Astrocyte (in vitro differentiated cells and primary cell): ENCODE data around the gene MAPK10. TPM values are rescaled to one million over a fixed set of nuclear protein-coding genes. Genes with fewer than 3 reads are reported as not detected.

Experiments used
- DNase-seq: peaks from one replicate; pipeline ENCODE4 v3.0.0-alpha.2; 2010; ENCODE audit warnings: low read depth
- FAIRE-seq: peaks from 2 replicates; lab custom pipeline; 2011; peaks lifted over from hg19 to GRCh38; lab: Jason Lieb, UNC
- H2AFZ ChIP-seq: 2 replicates; pipeline ENCODE4 v1.6.0; 2012; ENCODE audit warnings: low read depth, low read length, inconsistent platforms
- H3K27ac ChIP-seq: 2 replicates; pipeline ENCODE4 v1.5.1; 2011; ENCODE audit warnings: low read depth, low read length, inconsistent platforms
- H3K27me3 ChIP-seq: 2 replicates; pipeline ENCODE4 v1.6.0; 2011; ENCODE audit warnings: low read length, inconsistent platforms; ENCODE audit not compliant: insufficient read depth
- H3K36me3 ChIP-seq: 2 replicates; pipeline ENCODE4 v1.5.1; 2011; ENCODE audit warnings: low read length, inconsistent platforms; ENCODE audit not compliant: insufficient read depth
- H3K4me1 ChIP-seq: 2 replicates; pipeline ENCODE4 v1.5.1; 2011; ENCODE audit warnings: low read length, inconsistent platforms; ENCODE audit not compliant: insufficient read depth
- H3K4me2 ChIP-seq: 2 replicates; pipeline ENCODE4 v1.6.0; 2012; ENCODE audit warnings: low read length, inconsistent platforms
- H3K4me3 ChIP-seq: 2 replicates; pipeline ENCODE4 v1.5.1; 2011; ENCODE audit warnings: low read depth, mild to moderate bottlenecking, low read length, inconsistent platforms; ENCODE audit not compliant: insufficient read depth
- H3K79me2 ChIP-seq: 2 replicates; pipeline ENCODE4 v1.6.0; 2012; ENCODE audit warnings: mild to moderate bottlenecking, low read length, inconsistent platforms; ENCODE audit not compliant: insufficient read depth
- H3K9ac ChIP-seq: 2 replicates; pipeline ENCODE4 v1.6.0; 2012; ENCODE audit warnings: mild to moderate bottlenecking, low read length, inconsistent platforms
- H3K9me3 ChIP-seq: 2 replicates; pipeline ENCODE4 v1.5.1; 2012; ENCODE audit warnings: low read depth, mild to moderate bottlenecking, low read length, inconsistent platforms; ENCODE audit not compliant: insufficient read depth
- H4K20me1 ChIP-seq: 2 replicates; pipeline ENCODE4 v1.6.0; 2012; ENCODE audit warnings: low read length, inconsistent platforms; ENCODE audit not compliant: insufficient read depth
- H3K27ac Mint-ChIP-seq: one replicate; pipeline ENCODE4 v1.8.0; 2021; ENCODE audit warnings: mild to moderate bottlenecking, mixed read lengths; ENCODE audit not compliant: unreplicated experiment
- H3K27me3 Mint-ChIP-seq: one replicate; pipeline ENCODE4 v1.8.0; 2021; ENCODE audit warnings: low read depth, mixed read lengths; ENCODE audit not compliant: unreplicated experiment
- H3K36me3 Mint-ChIP-seq: one replicate; pipeline ENCODE4 v1.8.0; 2021; ENCODE audit warnings: low read depth, mixed read lengths; ENCODE audit not compliant: unreplicated experiment
- H3K4me1 Mint-ChIP-seq: one replicate; pipeline ENCODE4 v1.8.0; 2021; ENCODE audit warnings: low read depth, mixed read lengths; ENCODE audit not compliant: unreplicated experiment
- H3K4me3 Mint-ChIP-seq: one replicate; pipeline ENCODE4 v1.8.0; 2021; ENCODE audit warnings: mild to moderate bottlenecking, moderate library complexity, mixed read lengths; ENCODE audit not compliant: unreplicated experiment
- H3K9me3 Mint-ChIP-seq: one replicate; pipeline ENCODE4 v1.8.0; 2021; ENCODE audit warnings: mild to moderate bottlenecking, mixed read lengths; ENCODE audit not compliant: unreplicated experiment
- CTCF ChIP-seq: IDR thresholded peaks from 2 replicates; pipeline ENCODE4 v1.5.1; 2011; ENCODE audit warnings: low read depth, mild to moderate bottlenecking, inconsistent platforms, low read length, moderate library complexity; ENCODE audit not compliant: insufficient read depth
- EZH2 ChIP-seq: IDR thresholded peaks from 2 replicates; pipeline ENCODE4 v1.6.1; 2012; ENCODE audit warnings: mild to moderate bottlenecking, low read length, inconsistent platforms; ENCODE audit not compliant: insufficient read depth
- total RNA-seq: library from RNA; stranded (reverse); gene quantifications from 2 replicates; pipeline ENCODE4 v1.2.1, GENCODE V29; 2021

MAPK10 gene
- total RNA-seq, 1 donor from 2014 or later, result 7.5 TPM

GRCh38 chr4:86184216-86184900, 175.5 kb downstream of the MAPK10 start:
- no peak overlapping the region for H3K4me3 Mint-ChIP-seq
- DNase-seq, result peak; percentile 36

DNA sequence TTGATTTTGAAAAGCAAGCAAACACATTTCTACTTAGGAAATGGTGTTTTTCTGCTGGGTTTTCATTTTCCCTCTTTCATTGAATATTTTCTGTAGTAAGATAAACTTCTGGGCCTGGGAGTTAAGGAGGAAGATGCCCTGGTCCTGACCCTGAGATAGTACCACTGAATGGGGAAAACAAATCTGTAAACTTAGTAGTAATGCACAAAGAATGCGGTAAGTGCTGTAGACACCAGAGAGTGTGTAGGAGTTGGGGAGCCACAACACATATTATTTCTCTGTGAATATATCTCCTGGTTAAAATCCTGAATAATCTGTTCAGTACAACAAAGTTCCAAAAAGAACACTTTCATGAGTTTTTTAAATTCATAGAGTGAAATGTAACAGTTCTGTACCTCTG, 178.3 kb downstream of the MAPK10 start:
- H3K27me3 Mint-ChIP-seq, result no peaks in the 10 kb centered on the region
- no peak overlapping the region for H3K9ac ChIP-seq
- H3K27me3 ChIP-seq, result no peaks in the 10 kb centered on the region
- FAIRE-seq, result no peak
- H3K9me3 ChIP-seq, result no peaks in the 10 kb centered on the region
- TF ChIP-seq EZH2 (no peak), CTCF (no peak)
- H3K4me1 Mint-ChIP-seq, result peaks cover 13% of the 10 kb centered on the region
- H3K27ac ChIP-seq, result no peak overlapping the region
- no peaks in the 10 kb centered on the region for H3K36me3 ChIP-seq
- no peak overlapping the region for H2AFZ ChIP-seq
- no peak overlapping the region for H3K27ac Mint-ChIP-seq
- H3K4me1 ChIP-seq, result no peaks in the 10 kb centered on the region
- no peaks in the 10 kb centered on the region for H3K36me3 Mint-ChIP-seq
- H3K9me3 Mint-ChIP-seq, result peaks cover 2% of the 10 kb centered on the region
- DNase-seq, result peak; percentile 69
- H3K4me3 Mint-ChIP-seq, result no peak overlapping the region
- H3K79me2 ChIP-seq, result no peaks in the 10 kb centered on the region
- no peak overlapping the region for H3K4me2 ChIP-seq
- H4K20me1 ChIP-seq, result no peaks in the 10 kb centered on the region
- H3K4me3 ChIP-seq, result no peak overlapping the region

More at GRCh38 chr4:86184216-86184900, 175.5 kb downstream of the MAPK10 start:
- no peak for FAIRE-seq
- TF ChIP-seq CTCF, result no peak
- no peak for TF ChIP-seq EZH2
- no peak overlapping the region for H3K27ac ChIP-seq
- no peak overlapping the region for H2AFZ ChIP-seq
- no peaks in the 10 kb centered on the region for H3K36me3 Mint-ChIP-seq
- H4K20me1 ChIP-seq, result no peaks in the 10 kb centered on the region
- no peaks in the 10 kb centered on the region for H3K4me1 ChIP-seq
- no peaks in the 10 kb centered on the region for H3K9me3 ChIP-seq
- no peak overlapping the region for H3K9ac ChIP-seq
- H3K79me2 ChIP-seq, result no peaks in the 10 kb centered on the region
- H3K4me3 ChIP-seq, result no peak overlapping the region
- H3K27me3 ChIP-seq, result no peaks in the 10 kb centered on the region
- peaks cover 13% of the 10 kb centered on the region for H3K4me1 Mint-ChIP-seq
- peaks cover 2% of the 10 kb centered on the region for H3K9me3 Mint-ChIP-seq
- H3K4me2 ChIP-seq, result no peak overlapping the region
- no peak overlapping the region for H3K27ac Mint-ChIP-seq
- H3K36me3 ChIP-seq, result no peaks in the 10 kb centered on the region
- no peaks in the 10 kb centered on the region for H3K27me3 Mint-ChIP-seq

- no peaks in the 10 kb centered on the region for H3K36me3 Mint-ChIP-seq
- DNase-seq, result no peak
- Histone ChIP-seq H3K27me3 (no peaks in the 10 kb centered on the region), H3K4me2 (no peak overlapping the region), H3K9ac (no peak overlapping the region), H3K27ac (no peak overlapping the region), H4K20me1 (no peaks in the 10 kb centered on the region), H3K9me3 (no peaks in the 10 kb centered on the region), H3K4me1 (no peaks in the 10 kb centered on the region), H2AFZ (no peak overlapping the region), H3K79me2 (no peaks in the 10 kb centered on the region), H3K4me3 (no peak overlapping the region), H3K36me3 (no peaks in the 10 kb centered on the region)
- no peak overlapping the region for H3K4me3 Mint-ChIP-seq
- TF ChIP-seq EZH2 (no peak), CTCF (no peak)
- H3K27ac Mint-ChIP-seq, result no peak overlapping the region
- H3K27me3 Mint-ChIP-seq, result no peaks in the 10 kb centered on the region
- peaks cover 2% of the 10 kb centered on the region for H3K9me3 Mint-ChIP-seq
- no peak for FAIRE-seq
- H3K4me1 Mint-ChIP-seq, result peaks cover 5% of the 10 kb centered on the region
Measured at GRCh38 chr4:86178211-86178610, 181.6 kb downstream of the MAPK10 start.
